ENCODE data around the gene ZSCAN12. TPM values are rescaled to one million over a fixed set of nuclear protein-coding genes. Genes with fewer than 3 reads are reported as not detected.
"Not testable (repeated sequence)": the region's sequence is repeated elsewhere in the genome, so short reads cannot be mapped to it uniquely, and the experiment has no call there.

ZSCAN12 gene
- total RNA-seq, 1 donor: 10.1 TPM

DNA sequence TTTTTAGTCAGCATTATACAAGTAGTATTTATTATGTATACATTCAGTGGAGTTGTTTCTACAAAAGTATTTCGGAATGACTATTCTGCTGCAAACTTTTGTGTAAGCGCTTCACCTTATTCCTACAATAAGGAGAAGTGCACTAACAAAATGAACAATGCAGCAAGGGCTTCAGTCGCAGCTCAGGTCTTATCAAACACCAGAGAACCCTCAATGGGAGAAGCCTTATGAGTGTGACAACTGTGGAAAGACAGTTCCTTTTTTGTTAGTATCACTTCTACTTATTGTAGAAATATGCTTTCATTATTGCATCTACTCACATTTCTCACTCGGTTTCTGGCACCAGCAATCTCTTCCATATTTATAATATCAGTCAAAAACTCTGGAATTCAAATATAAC is 31.0 kb downstream of the ZSCAN12 start:
- no peaks in the 10 kb centered on the region for H3K9me3 ChIP-seq (ENCODE audit: low read depth, low read length)
- no peaks in the 10 kb centered on the region for H4K20me1 ChIP-seq (ENCODE audit: insufficient read depth, low read length)
- no peak for DNase-seq (ENCODE audit: insufficient read length, low spot score, missing footprints)
- H3K4me1 ChIP-seq (ENCODE audit: insufficient read depth, low read length): no peaks in the 10 kb centered on the region
- H3K4me2 ChIP-seq (ENCODE audit: insufficient read depth, low read length): no peak overlapping the region
- H3K27me3 ChIP-seq (ENCODE audit: insufficient read depth, low read length): no peaks in the 10 kb centered on the region
- H3K4me3 ChIP-seq (ENCODE audit: insufficient read depth, low read length): no peak overlapping the region
- H3K79me2 ChIP-seq (ENCODE audit: insufficient read depth, low read length): no peaks in the 10 kb centered on the region
- H2AFZ ChIP-seq (ENCODE audit: low read length): no peak overlapping the region
- H3K27ac ChIP-seq (ENCODE audit: low read depth, low read length): no peak overlapping the region
- TF ChIP-seq, protein P1, sequence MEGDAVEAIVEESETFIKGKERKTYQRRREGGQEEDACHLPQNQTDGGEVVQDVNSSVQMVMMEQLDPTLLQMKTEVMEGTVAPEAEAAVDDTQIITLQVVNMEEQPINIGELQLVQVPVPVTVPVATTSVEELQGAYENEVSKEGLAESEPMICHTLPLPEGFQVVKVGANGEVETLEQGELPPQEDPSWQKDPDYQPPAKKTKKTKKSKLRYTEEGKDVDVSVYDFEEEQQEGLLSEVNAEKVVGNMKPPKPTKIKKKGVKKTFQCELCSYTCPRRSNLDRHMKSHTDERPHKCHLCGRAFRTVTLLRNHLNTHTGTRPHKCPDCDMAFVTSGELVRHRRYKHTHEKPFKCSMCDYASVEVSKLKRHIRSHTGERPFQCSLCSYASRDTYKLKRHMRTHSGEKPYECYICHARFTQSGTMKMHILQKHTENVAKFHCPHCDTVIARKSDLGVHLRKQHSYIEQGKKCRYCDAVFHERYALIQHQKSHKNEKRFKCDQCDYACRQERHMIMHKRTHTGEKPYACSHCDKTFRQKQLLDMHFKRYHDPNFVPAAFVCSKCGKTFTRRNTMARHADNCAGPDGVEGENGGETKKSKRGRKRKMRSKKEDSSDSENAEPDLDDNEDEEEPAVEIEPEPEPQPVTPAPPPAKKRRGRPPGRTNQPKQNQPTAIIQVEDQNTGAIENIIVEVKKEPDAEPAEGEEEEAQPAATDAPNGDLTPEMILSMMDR (IDR thresholded peaks at IDR 0.05; ENCODE audit: extremely low read depth, low read depth, low read length): no peak
- peaks cover 16% of the 10 kb centered on the region for H3K36me3 ChIP-seq (ENCODE audit: insufficient read depth, low read length)

DNA sequence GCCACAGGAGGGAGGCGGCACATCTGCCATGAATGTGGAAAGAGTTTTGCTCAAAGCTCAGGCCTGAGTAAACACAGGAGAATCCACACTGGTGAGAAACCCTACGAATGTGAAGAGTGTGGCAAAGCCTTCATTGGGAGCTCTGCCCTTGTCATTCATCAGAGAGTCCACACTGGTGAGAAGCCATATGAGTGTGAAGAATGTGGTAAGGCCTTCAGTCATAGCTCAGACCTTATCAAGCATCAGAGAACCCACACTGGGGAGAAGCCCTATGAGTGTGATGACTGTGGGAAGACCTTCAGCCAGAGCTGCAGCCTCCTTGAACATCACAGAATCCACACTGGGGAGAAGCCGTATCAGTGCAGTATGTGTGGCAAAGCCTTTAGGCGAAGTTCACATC is 34.0 kb downstream of the ZSCAN12 start:
- not testable (repeated sequence) for H4K20me1 ChIP-seq (ENCODE audit: insufficient read depth, low read length); H3K4me2 ChIP-seq (ENCODE audit: insufficient read depth, low read length); H3K27ac ChIP-seq (ENCODE audit: low read depth, low read length); H3K9me3 ChIP-seq (ENCODE audit: low read depth, low read length); H3K79me2 ChIP-seq (ENCODE audit: insufficient read depth, low read length); H3K27me3 ChIP-seq (ENCODE audit: insufficient read depth, low read length); H3K4me1 ChIP-seq (ENCODE audit: insufficient read depth, low read length); H2AFZ ChIP-seq (ENCODE audit: low read length); H3K4me3 ChIP-seq (ENCODE audit: insufficient read depth, low read length); DNase-seq (ENCODE audit: insufficient read length, low spot score, missing footprints)
- peaks cover 19% of the 10 kb centered on the region for H3K36me3 ChIP-seq (ENCODE audit: insufficient read depth, low read length)

DNA sequence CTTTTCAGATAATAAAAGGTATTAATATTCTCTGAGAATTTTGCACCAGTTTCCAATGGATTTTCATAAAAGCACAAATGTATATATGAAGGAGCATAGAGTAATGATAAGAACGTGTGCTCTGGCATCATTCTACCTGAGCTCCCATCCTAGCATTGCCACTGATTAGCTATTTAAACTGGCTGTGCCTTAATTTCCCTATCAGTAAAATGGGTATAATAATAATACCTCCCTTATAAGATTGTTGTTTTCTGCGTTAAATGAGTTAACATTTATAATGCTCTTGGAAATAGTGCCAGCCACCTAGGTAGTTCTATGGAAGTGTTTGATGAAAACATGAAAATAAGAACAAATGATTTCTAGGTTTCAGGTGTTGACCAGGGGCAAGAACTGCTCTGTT is 38.6 kb downstream of the ZSCAN12 start:
- Histone ChIP-seq H3K27me3 (ENCODE audit: insufficient read depth, low read length) (no peaks in the 10 kb centered on the region), H3K4me2 (ENCODE audit: insufficient read depth, low read length) (no peak overlapping the region), H3K4me1 (ENCODE audit: insufficient read depth, low read length) (no peaks in the 10 kb centered on the region), H3K36me3 (ENCODE audit: insufficient read depth, low read length) (peaks cover 14% of the 10 kb centered on the region), H2AFZ (ENCODE audit: low read length) (no peak overlapping the region), H3K27ac (ENCODE audit: low read depth, low read length) (no peak overlapping the region), H3K9me3 (ENCODE audit: low read depth, low read length) (no peaks in the 10 kb centered on the region), H3K79me2 (ENCODE audit: insufficient read depth, low read length) (peaks cover 11% of the 10 kb centered on the region), H4K20me1 (ENCODE audit: insufficient read depth, low read length) (no peaks in the 10 kb centered on the region), H3K4me3 (ENCODE audit: insufficient read depth, low read length) (no peak overlapping the region)
- TF ChIP-seq, protein P1 (IDR thresholded peaks at IDR 0.05; ENCODE audit: extremely low read depth, low read depth, low read length): no peak
- DNase-seq (ENCODE audit: insufficient read length, low spot score, missing footprints): no peak

DNA sequence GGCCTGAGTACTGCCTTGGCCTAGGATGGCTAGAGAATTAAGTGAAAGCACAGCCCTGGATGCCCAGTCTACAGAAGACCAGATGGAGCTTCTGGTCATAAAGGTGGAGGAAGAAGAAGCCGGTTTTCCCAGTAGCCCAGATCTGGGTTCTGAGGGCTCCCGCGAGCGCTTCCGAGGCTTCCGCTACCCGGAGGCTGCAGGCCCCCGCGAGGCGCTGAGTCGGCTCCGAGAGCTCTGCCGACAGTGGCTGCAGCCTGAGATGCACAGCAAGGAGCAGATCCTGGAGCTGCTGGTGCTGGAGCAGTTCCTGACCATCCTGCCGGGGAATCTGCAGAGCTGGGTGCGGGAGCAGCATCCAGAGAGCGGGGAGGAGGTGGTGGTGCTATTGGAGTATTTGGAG is 40.0 kb downstream of the ZSCAN12 start:
- H3K27ac ChIP-seq (ENCODE audit: low read depth, low read length); H3K9me3 ChIP-seq (ENCODE audit: low read depth, low read length); H3K4me2 ChIP-seq (ENCODE audit: insufficient read depth, low read length); H4K20me1 ChIP-seq (ENCODE audit: insufficient read depth, low read length); H3K27me3 ChIP-seq (ENCODE audit: insufficient read depth, low read length); H3K4me3 ChIP-seq (ENCODE audit: insufficient read depth, low read length); DNase-seq (ENCODE audit: insufficient read length, low spot score, missing footprints); H3K36me3 ChIP-seq (ENCODE audit: insufficient read depth, low read length); H2AFZ ChIP-seq (ENCODE audit: low read length): not testable (repeated sequence)
- H3K79me2 ChIP-seq (ENCODE audit: insufficient read depth, low read length): peaks cover 15% of the 10 kb centered on the region
- H3K4me1 ChIP-seq (ENCODE audit: insufficient read depth, low read length): peaks cover 10% of the 10 kb centered on the region

DNA sequence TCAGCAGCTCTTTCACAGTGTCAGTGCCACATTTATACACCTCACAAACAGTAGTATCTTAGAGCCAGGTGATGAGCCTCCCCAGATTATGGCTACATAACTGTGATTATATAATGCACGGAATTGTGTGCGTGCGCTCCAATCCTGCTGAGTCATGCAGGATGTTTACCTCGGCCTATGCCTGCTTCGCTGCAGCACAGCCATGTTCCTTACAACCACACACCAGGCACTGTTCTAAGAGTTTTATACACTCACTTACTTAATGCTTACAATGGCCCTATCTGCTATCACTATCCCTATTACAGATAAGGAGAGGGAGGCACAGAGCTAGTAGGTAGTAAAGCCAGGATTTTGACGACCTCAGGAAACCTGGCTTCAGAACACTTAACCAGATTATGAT is 42.5 kb downstream of the ZSCAN12 start:
- Histone ChIP-seq H3K27me3 (ENCODE audit: insufficient read depth, low read length) (no peaks in the 10 kb centered on the region), H3K36me3 (ENCODE audit: insufficient read depth, low read length) (peaks cover 3% of the 10 kb centered on the region), H2AFZ (ENCODE audit: low read length) (no peak overlapping the region), H3K4me1 (ENCODE audit: insufficient read depth, low read length) (peaks cover 18% of the 10 kb centered on the region), H3K4me2 (ENCODE audit: insufficient read depth, low read length) (no peak overlapping the region), H3K27ac (ENCODE audit: low read depth, low read length) (peak overlapping the region; percentile 80), H3K4me3 (ENCODE audit: insufficient read depth, low read length) (no peak overlapping the region), H4K20me1 (ENCODE audit: insufficient read depth, low read length) (peaks cover 4% of the 10 kb centered on the region), H3K9me3 (ENCODE audit: low read depth, low read length) (no peaks in the 10 kb centered on the region), H3K79me2 (ENCODE audit: insufficient read depth, low read length) (peaks cover 34% of the 10 kb centered on the region)
- TF ChIP-seq, protein P1 (IDR thresholded peaks at IDR 0.05; ENCODE audit: extremely low read depth, low read depth, low read length): no peak
- DNase-seq (ENCODE audit: insufficient read length, low spot score, missing footprints): no peak

Measured in osteoblast (primary cell).